ENCODE data around the gene NUP214.

The NUP214 gene

DNA sequence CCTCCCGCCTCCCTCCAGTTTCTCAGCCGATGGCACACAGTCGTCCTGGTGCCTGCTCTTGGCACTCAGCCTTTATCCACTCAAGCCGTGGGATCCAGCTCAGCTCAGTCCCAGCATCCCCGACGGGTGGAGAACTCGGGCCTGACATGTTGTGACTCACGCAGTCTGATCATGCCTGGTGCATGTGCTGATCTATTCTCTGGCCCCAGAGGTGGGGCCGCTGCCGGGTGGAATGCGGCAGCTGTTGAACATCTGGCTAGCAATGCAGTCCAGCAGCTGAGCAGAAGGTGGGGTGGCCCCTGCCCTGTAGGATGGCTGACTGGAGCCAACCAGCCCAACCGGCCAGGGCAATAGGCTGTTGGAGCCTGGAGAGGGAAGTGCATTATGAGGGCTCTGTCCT is 30.8 kb upstream of the NUP214 start:
- Histone ChIP-seq H3K4me3 (ENCODE audit: low read depth, low read length) (no peak overlapping the region), H3K27ac (ENCODE audit: extremely low read depth, low read depth, low read length) (no peak overlapping the region), H3K4me1 (ENCODE audit: control insufficient read depth, insufficient read depth, low read length) (no peaks in the 10 kb centered on the region), H3K9me3 (ENCODE audit: control insufficient read depth, insufficient read depth, low read depth, low read length) (no peaks in the 10 kb centered on the region), H3K36me3 (ENCODE audit: control insufficient read depth in 2 of 2, insufficient read depth in 1 of 2, low read length in 2 of 2) (no peaks in the 10 kb centered on the region)
- ChIA-PET POLR2A (interaction anchor here (0.9 kb wide), 1 partner anchor 31 kb away, joined by 6 read pairs; the partner anchor contains the start of gene NUP214), CTCF (interaction anchor here (0.8 to 1.8 kb wide), 4 partner anchors 14 to 242 kb away, joined by 3 to 6 read pairs (median 4); no protein-coding TSS in a partner anchor)
- TF ChIP-seq KLF17 (tag by site-specific recombination; IDR thresholded peaks at IDR 0.05) (no peak), ZNF416 (tag by site-specific recombination; IDR thresholded peaks at IDR 0.05) (no peak), ZNF704 (tag by site-specific recombination; IDR thresholded peaks at IDR 0.05) (no peak), ZNF121 (tag by site-specific recombination; IDR thresholded peaks at IDR 0.05) (no peak), ZNF670 (tag by site-specific recombination; IDR thresholded peaks at IDR 0.05; ENCODE audit: low read depth) (no peak), MYNN (tag by site-specific recombination; IDR thresholded peaks at IDR 0.05; ENCODE audit: borderline replicate concordance) (no peak), ZNF394 (tag by site-specific recombination; IDR thresholded peaks at IDR 0.05; ENCODE audit: borderline replicate concordance) (no peak), ZNF785 (tag by site-specific recombination; IDR thresholded peaks at IDR 0.05) (no peak), ZNF660 (tag by site-specific recombination; IDR thresholded peaks at IDR 0.05) (no peak), ZNF449 (tag by site-specific recombination; IDR thresholded peaks at IDR 0.05) (no peak; the same call in 1 of the 2 replicates), ZNF830 (tag by site-specific recombination; IDR thresholded peaks at IDR 0.05; ENCODE audit: low read depth) (no peak), ZNF629 (tag by site-specific recombination; IDR thresholded peaks at IDR 0.05) (no peak), BCL11B (tag by site-specific recombination; IDR thresholded peaks at IDR 0.05; ENCODE audit: low read depth) (no peak), ZNF211 (tag by site-specific recombination; IDR thresholded peaks at IDR 0.05; ENCODE audit: low read depth) (no peak), ZIC2 (tag by site-specific recombination; IDR thresholded peaks at IDR 0.05) (no peak), ZNF248 (tag by site-specific recombination; IDR thresholded peaks at IDR 0.05) (no peak), PRDM2 (tag by site-specific recombination; IDR thresholded peaks at IDR 0.05; ENCODE audit: borderline replicate concordance) (no peak)
- TF ChIP-seq, protein P1, sequence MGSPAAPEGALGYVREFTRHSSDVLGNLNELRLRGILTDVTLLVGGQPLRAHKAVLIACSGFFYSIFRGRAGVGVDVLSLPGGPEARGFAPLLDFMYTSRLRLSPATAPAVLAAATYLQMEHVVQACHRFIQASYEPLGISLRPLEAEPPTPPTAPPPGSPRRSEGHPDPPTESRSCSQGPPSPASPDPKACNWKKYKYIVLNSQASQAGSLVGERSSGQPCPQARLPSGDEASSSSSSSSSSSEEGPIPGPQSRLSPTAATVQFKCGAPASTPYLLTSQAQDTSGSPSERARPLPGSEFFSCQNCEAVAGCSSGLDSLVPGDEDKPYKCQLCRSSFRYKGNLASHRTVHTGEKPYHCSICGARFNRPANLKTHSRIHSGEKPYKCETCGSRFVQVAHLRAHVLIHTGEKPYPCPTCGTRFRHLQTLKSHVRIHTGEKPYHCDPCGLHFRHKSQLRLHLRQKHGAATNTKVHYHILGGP (tag by site-specific recombination; IDR thresholded peaks at IDR 0.05), result no peak
